Muscle of back (tissue), 13 donors: ENCODE measurements around the gene MINDY4. TPM values are rescaled to one million over a fixed set of nuclear protein-coding genes. Genes with fewer than 3 reads are reported as not detected.

Source experiments
- DNase-seq, 3 donors: peaks; one replicate each; pipeline versions ENCODE4 v3.0.0 to v3.0.0-alpha.2; 2013
- long read RNA-seq, 9 donors: transcript quantifications; one replicate each; lab custom pipeline, GENCODE V29; 2026
- polyA plus RNA-seq, 10 donors: library from polyadenylated mRNA; unstranded; fragments of 120-200 nt; gene quantifications; one replicate each; pipeline ENCODE4 v1.2.1, GENCODE V29; 2013; ENCODE audit not compliant: insufficient read length in 10 of 10

MINDY4 gene
- polyA plus RNA-seq, result 10 to 100 TPM in 1 of 10 donors, 1 to 10 TPM in 9; 3.9 to 18.6 (median 5.2) TPM
- long read RNA-seq, donor 1, partial matches to known transcripts, result 0 of 1 reads
- long read RNA-seq, donor 1, other reads (novel, unspliced or antisense), result 0 of 1 reads
- long read RNA-seq, donor 2, result 0 reads
- long read RNA-seq, donor 3, result 0 reads
- long read RNA-seq, donor 4, result 0 reads
- long read RNA-seq, donor 5, result 0 reads
- long read RNA-seq, donor 6, result 0 reads
- long read RNA-seq, donor 7, partial matches to known transcripts, result 6 of 8 reads
- long read RNA-seq, donor 7, other reads (novel, unspliced or antisense), result 0 of 8 reads
- long read RNA-seq, donor 8, result 0 reads
- long read RNA-seq, donor 9, result 0 reads

DNA sequence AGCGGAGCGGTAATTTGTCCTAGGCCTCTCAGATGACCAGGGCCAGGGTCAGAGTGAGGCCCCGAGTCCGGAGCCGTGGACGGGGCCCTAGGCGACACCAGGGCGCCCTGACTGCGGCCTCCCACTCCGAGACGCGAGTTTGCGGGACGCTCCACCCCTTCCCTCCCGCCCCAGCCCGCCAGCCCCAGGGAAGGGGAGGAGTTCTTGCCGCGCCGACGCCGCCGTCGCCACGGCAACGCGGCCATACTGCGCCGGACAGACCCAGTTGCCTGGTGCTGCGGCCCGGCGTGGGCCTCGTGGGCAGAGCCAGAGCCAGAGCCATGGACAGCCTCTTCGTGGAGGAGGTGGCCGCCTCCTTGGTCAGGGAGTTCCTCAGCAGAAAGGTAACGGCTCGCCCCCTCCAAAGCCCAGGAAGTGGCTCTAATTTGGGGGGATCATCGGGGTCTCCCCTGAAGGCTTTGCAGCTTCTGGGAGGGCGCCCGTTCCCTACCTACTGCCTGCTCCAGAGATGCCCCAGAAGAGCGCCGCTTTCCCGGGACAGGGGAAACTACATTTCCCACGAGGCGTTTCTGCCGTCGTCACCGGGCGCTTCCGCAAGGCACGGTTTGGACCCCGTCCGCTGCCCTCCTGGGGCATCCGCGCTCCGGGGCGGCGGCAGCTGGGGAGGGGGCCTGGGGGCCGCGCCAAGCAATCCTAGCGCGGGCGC is at the start of gene MINDY4:
Gene MINDY4, plus strand, starts transcription at position 244 of the 706 bp plus-strand sequence. Its CDS starts 77 bp downstream, at position 321.
- DNase-seq, result peak; percentile 73 to 93 (median 85)

DNA sequence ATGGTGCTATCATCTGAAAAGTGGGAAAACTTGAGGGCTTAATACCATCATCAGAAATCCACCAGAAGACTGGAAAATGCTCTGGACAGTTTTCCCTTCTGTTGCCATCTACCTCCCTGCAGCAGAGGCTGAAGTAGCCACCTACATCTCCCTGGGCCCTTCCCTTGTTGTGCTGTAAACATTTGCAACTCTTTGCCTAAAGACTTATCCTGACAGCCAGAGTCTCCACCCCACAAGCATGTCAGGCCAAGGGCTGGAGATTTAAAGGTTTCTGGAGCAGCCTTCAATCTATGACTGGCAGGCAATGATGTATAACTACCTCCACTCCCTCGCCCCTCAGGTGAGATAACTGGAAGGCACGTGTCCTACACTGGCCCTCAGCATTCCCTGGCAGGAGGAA is 49.0 kb upstream of the MINDY4 start:
- DNase-seq, result no peak

DNA sequence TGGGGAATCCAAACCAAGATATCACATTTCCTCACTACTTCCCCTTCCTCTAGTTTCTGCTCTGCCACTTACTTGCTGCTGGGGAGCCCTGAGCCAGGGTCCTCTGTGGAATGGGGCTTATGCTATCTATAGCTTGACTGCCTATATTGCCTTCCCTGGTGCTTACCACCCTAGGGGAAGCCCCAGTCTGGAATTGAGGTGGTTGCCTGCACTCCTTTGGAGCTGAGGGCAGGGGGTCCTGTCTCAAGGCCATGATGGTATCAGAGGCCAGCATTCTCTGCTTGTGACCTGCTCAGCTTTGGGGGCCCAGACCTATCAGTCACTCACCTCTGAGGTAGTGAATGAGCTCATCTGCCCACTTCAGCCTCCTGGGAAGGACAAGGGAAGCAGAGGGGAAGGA is 48.5 kb upstream of the MINDY4 start:
- DNase-seq, result no peak

DNA sequence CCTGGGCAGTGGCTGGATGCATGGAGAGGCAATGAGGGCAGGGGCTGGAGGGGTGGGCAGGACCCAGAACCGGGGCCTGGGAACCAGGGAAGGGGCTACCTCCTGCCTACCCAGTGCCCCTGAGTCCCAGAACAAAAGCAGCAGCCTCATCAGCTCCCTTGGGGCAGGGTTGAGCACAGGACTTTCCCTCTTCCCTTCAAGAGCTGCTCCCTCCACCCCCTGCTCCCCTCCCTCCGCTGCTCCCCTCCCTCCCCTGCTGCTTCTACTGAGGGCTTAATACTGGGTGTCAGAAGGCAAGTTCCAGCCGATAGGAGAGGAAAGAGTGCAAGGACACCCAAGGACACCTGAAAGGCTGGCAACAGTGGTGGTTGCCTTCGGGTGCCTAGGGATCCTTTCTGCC is 47.4 kb upstream of the MINDY4 start:
- DNase-seq, result no peak

DNA sequence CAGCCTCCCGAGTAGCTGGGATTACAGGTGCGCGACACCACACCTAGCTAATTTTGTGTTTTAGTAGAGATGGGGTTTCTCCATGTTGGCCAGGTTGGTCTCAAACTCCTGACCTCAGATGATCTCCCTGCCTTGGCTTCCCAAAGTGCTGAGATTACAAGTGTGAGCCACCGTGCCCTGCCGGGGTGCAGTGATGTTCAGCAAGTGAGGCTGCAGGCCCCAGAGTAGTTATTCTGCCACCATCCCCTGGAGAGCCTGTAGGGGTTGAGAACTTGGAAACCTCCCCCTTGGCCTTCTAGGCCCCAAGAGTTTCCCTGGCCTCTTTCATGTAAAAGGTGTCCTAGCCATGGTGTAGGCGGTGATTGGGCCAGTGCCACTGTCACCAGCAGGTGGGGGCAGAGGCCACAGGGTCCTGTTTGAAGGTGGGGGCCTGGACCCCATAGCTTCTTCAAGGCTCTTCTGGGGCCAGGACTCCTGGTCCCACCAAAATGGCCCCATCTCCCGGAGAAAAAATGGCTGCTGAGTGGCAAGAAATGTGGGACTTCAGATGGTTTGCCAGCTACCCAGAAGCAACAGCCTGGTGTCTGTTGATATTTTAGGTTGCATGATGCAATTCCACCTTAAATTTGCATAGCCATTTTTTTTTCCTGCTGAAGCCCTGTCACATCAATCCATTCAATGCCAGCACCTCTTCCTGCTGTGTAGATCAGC is 44.8 kb upstream of the MINDY4 start:
- DNase-seq, result no peak

DNA sequence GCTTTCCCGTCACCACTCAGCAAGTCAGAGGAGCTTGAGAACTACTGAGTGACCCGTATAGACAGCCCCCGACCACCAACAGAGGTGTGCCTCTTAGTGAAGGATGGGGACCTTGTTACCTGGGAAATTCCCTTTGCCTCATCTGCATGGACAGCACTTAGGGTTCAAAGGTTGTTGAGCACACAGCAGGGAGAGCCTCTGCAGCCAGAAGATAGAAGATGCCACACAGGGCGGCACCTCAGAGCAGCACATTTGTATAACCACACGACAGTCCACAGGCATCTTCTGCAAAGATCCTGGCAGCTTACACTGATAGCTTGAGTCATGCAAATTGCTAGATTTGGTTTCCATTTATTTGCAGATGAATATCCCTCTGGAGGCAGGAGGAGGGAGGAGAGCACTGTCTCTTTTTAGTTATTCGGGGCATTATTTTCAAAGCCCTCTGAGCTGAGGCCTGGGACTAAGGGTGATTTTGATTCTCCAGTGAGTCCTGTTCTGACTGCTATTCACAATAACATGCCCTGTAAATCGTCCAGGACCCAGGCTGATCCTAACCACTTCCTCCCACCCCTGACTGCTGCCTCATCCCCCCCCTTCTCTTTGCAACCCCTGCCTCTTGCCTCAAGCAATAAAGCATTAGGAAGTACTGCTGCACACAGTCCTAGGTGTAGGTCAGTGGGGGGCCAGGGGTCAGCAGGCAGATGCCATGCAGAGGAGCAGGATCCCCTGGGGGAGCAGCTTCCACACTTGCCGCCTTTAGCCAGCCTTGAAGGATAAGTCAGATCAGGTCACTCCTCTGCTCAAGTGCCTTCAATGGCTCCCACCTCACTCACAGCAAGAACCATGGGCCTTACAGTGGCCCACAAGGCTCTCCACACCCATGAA is 43.9 kb upstream of the MINDY4 start:
- no peak for DNase-seq

DNA sequence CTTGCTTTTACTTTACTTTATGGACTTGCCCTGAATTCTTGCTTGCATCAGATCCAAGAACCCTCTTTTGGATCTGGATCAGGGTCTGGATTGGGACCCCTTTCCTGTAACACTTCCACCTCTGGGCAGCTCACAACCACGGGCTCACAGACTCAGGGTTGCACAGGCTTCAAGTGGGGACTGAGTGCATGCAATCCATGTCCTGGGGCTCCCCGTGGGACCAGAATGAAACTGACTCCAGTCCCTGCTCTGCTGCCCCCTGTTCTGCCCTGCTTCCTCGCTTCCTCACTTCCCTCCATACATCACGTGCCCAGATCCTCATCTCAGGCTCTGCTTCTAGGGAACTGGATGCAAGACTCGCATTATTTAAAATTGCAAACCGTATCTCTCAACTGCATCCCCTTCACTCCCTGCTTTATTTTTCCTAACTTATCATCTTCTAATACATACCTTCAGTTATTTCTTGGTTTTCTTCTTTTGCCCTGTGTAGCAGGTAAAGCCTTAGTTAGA is 42.6 kb upstream of the MINDY4 start:
- no peak for DNase-seq

DNA sequence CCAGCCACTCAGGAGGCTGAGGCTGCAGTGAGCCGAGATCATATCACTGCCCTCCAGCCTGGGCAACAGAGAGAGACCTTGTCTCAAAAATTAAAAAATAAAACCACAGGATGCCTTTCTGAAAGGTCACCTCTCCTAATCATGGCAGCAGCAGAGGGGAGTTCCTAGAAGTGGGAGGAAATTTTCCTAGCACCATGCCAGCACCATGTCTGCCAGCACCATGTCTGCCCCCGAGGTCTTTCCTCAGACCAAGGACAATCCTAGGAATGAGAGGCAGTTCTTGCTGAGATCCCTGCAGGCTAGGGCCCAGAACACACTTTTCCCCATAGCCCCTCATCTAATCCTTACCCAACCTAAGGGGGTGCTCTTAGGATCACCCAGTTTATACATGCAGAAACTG is 41.6 kb upstream of the MINDY4 start:
- no peak for DNase-seq

DNA sequence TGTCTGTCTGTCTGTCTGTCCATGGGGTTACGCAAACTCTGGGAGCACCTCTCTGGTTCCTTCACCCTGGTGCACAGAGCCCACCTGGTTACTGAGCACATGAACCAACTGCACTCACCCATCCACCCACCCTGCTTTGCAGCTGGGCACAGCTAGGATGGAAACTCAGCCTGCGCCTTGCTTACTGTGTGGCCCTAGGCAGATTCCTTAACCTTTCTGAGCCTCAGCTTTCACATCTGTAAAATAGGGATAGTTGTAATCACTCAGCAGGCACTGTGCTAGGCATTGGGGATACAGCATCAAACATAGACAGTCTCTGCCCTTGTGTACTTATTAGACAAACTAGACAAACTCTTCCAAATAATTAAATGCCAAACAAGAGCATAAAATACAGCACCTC is 41.1 kb upstream of the MINDY4 start:
- no peak for DNase-seq

DNA sequence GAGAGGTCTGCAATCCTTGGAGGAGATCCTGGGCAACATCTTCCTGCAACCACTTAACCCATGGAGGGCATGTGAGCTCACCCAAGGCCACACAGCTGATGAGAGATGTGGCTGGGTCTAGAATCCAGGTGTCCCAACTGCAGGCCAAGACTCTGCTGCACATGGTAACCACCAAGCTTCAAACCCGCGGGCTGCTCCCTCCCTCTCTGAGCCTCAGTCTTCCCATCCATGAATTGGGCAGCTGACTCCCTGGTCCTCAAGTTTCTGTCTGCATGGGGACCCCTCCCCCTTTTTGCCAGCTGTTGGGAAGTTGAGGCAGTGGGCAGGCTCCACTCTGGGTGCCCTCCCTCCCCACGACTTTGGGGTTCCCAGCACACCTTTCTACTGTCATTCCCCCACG is 40.2 kb upstream of the MINDY4 start:
- no peak for DNase-seq

DNA sequence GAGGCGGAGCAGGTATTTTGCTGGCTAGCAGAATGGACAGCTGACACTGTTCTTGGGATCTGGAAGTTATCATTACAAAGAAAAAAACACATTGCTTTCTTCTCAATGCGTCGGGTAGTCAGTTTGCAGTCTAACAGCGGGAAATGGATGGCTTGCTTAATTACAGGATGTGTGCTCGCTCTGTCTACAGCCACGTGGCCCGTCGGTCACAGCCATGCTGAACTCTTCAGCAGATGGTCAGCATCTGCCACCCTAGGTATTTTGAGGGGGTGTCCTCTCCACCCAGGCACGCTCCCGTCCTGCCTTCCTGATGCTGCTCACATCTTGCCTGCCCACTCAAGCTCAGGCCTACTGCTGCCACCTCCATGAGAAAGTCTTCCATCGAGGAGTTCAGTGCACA is 39.6 kb upstream of the MINDY4 start:
- DNase-seq, result no peak

DNA sequence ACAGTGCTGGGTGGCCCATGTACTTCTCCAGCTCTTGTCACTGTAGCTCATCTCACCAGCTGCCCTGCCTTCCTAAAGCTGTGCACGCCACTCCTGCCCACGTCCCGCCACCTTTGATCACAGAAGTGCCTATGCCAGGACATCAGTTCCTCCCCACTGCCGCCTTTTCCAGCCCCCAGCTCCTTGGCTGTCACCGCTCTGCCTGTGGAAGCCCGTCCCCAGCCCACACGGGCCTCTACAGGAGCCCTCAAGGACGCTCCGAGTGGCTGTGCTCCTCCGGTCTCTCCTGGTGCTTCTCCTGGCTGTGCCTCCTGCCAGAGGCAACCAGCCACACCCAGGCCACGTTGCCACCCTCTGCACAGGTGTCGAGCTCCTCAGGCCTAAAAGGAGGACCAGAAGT is 38.6 kb upstream of the MINDY4 start:
- no peak for DNase-seq

DNA sequence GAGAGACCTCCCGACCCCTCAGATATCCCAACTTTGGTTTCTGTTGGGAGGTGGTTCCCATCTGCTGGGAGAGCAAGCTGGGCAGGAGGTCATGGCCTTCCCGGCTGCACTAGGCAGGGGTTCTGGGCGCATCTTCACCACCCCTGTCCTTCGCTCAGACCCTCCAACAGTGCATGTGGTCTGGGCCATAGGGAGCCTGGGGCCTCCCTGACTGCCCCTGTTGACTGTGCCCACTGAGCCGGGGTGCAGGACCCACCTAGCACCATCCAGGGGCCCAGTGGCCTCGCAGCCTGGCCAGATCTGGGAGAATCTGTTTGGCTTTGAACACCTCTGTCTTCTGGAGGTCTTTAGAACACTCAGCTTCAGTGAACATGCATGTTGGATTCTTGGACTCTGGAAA is 38.0 kb upstream of the MINDY4 start:
- no peak for DNase-seq

DNA sequence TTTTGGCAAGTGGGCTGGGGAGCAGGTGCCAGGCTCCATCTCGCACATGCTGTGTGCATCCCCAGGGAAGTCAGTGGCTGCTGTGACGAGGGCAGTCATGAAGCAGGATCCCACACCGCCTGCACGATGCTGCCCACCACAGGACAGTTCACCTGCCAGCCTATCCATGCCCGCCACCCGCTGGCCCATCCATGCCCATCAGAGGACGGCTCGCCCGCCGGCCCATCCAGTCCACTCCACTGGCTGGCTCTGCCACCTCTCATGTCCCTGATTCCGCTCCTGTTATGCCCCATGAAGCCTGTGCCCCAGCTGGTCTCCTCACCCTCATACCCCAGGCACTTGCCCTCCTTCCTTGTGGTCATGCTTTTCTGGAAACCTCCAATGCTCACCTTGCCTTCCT is 37.5 kb upstream of the MINDY4 start:
- DNase-seq, result no peak

DNA sequence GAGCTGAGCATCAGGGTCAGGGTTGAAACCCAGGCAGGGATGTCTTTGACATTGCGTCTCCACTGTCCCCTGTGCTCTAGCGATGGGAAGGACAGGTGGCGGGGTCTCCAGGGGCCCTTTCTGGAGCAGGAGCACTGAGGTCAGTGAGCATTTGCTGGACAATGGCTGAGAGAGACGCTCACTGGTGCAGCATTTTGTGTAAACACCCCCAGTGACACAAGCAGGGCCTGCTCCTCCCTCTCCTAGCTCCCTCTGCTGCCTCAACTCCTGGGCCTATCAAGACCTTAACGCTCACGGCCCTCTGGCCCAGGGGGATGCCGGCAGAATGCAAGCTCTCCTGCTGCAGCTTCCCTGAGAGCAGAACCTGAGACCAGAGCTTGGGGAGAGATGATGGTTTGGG is 36.7 kb upstream of the MINDY4 start:
- DNase-seq, result no peak

DNA sequence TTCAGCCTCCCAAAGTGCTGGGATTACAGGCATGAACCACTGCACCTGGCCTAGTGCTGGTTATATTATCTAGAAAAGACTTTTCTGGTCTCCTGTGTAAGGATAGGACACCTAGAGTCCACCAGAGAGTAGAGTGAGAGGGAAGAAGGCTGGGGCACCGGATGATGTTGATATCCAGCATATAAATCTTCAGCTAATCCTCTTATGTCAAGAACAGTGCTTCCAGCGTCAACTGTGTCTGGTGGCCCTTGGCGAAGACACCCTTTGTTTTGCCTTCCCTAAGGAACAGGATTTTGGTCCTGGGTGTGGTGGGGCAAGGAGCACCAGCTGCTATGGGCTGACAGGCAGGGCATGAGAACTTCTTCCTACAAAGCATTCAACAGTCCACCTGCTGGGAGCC is 35.6 kb upstream of the MINDY4 start:
- DNase-seq, result no peak

DNA sequence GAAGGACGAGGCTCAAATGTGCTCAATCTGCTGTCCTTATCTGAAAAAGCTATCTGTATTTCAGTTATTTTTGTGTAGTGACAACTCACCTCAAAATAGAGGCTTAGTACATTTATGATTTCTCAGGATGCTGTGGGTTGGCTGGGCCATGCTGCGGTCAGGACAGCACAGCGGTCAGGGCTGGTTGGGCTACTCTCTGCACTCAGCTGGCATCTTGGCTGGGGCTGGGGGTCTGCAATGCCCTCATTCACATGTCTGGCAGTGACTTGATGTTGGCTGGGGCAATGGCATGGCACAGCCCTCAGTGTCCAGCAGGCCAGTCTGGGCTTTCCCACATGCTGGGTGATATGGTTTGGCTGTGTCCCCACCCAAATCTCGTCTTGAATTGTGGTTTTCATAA is 34.9 kb upstream of the MINDY4 start:
- DNase-seq, result no peak

DNA sequence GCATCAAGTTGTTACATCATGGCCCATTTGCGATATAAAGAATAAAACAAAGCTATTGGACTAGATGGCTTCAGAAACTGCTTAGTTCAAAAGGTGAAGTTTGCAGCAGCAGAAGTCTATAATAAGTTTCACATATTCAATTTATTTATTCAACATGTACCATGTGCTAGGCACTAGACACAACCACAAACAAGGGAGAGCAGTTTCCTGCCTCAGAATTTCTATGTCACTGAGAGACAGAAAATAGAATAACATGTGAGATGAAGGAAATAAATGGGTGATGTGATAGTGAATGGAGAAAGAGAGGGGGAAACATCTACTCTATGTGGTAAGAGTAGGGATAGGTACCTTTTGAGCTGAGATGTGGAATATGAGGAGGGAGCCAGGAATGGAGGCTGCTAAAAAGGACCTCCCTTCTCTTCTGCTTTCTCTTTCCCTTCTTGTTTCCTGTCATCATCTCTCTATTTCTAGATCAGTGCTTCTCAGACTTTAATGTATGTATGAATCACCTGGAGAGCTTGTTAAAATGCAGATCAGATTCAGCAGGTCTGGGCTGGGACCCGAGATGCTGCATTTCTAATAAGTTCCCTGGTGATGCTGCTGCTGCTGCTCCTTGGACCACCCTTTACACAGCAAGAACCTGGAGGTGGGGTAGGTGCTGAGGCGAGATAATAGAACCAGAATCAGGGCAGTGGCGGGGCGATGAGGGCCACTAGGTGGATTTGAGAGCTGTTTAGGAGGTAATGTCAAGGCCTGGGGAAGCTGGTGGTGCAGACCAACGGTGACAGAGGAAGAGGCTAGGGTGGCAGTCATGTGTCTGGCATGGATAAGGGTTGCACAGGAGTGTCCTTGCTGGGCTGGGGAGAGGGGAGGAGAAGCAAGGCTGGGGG is 32.9 kb upstream of the MINDY4 start:
- no peak for DNase-seq

DNA sequence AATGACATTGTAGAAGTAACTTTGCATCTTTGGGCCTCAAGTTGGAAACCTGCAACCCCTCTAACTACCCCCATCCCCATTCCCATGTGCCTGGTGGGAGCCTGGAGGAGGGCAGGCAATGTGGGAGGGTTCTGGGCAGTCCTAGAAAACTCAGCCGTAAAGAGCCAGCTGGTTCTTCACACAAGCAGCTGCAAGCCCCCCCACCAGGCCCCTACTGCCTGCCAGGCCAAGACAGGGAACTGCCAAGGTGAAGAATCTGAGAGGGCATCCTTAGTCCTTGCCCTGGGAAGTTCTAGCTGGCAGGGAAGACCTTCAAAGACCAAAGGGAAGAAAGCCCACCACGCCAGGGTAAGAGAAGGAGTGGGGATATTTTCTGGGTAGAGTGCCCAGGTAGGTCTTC is 31.5 kb upstream of the MINDY4 start:
- DNase-seq, result no peak

DNA sequence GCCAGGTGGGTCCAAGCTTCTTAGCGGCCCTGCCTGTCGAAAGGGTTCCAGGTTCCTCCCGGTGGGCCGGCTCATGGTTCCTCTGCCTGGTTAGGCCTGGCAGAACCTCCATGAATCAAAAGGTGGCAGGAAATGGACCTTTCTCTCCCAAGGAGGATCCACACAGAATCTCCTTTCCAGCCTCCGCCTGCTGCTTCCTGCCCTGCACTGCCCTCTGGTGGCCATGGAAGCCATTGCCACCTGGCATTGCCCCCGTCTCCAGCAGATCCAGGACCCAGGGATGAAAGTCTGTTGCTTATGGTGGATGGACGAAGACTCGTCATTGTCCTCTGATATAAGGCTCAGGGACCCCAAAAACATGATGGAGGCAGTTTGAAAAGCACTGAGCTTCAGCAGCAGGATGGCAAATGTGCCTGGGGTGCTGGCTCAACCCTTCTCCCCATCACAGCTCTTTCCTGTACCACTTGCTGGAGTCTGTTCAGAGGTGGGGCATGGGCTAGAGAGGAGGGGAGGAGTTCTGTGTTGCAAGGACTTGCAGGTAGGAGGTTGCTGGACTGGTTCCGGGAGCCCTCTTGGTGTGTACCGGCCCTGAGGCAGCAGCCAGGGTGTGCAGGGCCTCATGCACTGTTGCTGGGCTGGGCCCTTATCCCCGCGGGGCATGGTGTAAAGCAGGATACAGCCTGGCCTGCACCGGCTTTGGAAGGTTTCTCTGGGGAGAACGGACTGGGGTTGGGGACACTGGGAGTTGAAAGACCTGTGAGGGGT is 30.6 kb upstream of the MINDY4 start:
- peak; percentile 50 to 87 (median 79) for DNase-seq
